ENCODE measurements around the gene POLN. TPM values are rescaled to one million over a fixed set of nuclear protein-coding genes. Genes with fewer than 3 reads are reported as not detected.

Gene POLN
- total RNA-seq, 2 experiments from 2014 or later: 2.1 to 2.3 TPM

DNA sequence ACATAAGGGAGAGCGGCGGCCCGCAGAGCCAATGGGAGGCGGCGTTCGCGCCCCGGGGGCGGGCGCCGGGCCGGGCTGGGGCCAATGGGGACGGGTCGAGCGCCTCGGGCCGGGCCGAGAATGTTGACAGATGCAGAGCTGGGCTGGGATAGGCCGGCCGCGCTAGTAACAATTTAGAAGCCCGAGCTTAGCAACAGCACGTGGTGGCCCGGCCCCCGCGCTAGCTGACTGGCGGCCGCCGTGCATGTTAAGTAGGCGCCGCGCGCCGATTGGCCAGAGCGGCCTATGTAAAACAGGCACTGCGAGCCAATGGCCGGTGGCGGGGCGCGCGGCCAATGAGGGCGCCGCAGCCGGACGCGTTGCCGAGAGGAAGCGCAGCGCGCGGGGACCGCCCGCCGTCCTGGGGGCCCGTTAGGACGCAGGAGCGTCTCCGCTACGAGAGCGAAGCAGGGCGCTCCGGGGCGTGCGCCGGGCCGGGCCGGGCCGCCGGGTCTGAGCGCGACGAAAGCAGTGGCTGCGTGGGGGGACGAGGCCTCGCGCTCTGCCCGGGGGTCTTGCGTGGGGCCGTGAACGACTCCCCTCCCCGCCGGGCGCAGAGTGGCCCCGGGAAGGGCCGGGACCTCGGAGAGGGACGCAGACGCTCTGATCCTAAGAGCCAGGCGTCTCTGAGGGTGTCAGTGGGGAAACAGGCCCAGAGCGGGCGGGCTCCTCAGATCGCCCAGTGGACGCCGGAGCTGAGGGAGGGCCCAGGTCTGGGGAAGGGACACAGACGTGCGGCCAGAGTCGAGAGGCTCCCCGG lies 20.4 kb upstream of the POLN start:
- POLR2A ChIA-PET: interaction anchor here (0.6 to 3.8 kb wide), 34 partner anchors 11 to 1481 kb away, joined by 3 to 84 read pairs (median 5); partner anchors contain the start of genes CFAP99, FAM193A, GRK4 and HAUS3
- peak; percentile 89 for ATAC-seq (ENCODE audit: poor library complexity)
- Mint-ChIP-seq H3K27me3 (no peaks in the 10 kb centered on the region), H3K4me3 (peak overlapping the region; percentile 96), H3K36me3 (ENCODE audit: low read depth) (peaks cover 4% of the 10 kb centered on the region), H3K27ac (peak overlapping the region; percentile 95), H3K4me1 (ENCODE audit: low read depth) (no peaks in the 10 kb centered on the region), H3K9me3 (no peaks in the 10 kb centered on the region)
- Histone ChIP-seq H3K36me3 (ENCODE audit: insufficient read depth, low read length) (peaks cover 25% of the 10 kb centered on the region), H3K9me3 (ENCODE audit: control insufficient read depth in 1 of 2, insufficient read depth in 1 of 2, low read length in 2 of 2) (no peaks in the 10 kb centered on the region), H3K4me3 (ENCODE audit: low read length) (peak overlapping the region; percentile 64), H3K4me1 (ENCODE audit: insufficient read depth, low read length) (peaks cover 51% of the 10 kb centered on the region), H3K27ac (ENCODE audit: low read depth in 1 of 2, low read length in 2 of 2) (peak overlapping the region; percentile 84 to 93), H3K27me3 (ENCODE audit: control insufficient read depth in 1 of 2, insufficient read depth in 2 of 2, low read length in 2 of 2) (no peaks in the 10 kb centered on the region)
- CTCF ChIA-PET: interaction anchor here (0.9 to 2.4 kb wide), 4 partner anchors 20 to 157 kb away, joined by 3 to 17 read pairs (median 7); partner anchors contain the start of genes CFAP99, HAUS3, POLN and ZFYVE28
- TF ChIP-seq, protein P1, sequence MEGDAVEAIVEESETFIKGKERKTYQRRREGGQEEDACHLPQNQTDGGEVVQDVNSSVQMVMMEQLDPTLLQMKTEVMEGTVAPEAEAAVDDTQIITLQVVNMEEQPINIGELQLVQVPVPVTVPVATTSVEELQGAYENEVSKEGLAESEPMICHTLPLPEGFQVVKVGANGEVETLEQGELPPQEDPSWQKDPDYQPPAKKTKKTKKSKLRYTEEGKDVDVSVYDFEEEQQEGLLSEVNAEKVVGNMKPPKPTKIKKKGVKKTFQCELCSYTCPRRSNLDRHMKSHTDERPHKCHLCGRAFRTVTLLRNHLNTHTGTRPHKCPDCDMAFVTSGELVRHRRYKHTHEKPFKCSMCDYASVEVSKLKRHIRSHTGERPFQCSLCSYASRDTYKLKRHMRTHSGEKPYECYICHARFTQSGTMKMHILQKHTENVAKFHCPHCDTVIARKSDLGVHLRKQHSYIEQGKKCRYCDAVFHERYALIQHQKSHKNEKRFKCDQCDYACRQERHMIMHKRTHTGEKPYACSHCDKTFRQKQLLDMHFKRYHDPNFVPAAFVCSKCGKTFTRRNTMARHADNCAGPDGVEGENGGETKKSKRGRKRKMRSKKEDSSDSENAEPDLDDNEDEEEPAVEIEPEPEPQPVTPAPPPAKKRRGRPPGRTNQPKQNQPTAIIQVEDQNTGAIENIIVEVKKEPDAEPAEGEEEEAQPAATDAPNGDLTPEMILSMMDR (IDR thresholded peaks at IDR 0.05): no peak
- intact Hi-C loops (cut with DNase I, micrococcal nuclease): loop anchor here (1.0 to 10.0 kb wide), 10 partner anchors 18 to 672 kb away; partner anchors contain the start of genes FAM193A (in 1 of the 2) and NELFA (in 1 of the 2)
- DNase-seq: peak; percentile 92 to 99 (median 97)

DNA sequence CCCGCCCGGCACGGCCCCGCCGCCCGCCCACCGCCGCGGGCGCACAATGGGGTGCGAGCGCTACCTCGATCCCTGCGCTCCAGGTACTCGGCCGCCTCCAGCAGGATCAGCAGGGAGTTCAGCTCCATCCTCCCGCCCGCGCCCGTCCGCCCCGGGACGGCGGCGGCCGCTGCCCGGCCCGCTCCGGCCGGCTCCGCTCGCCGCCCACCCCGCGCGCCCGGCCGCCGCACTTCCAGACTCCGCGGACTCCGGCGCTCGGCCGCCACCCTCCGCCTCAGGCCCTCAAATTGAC lies 19.9 kb upstream of the POLN start, which contains the start of gene MXD4:
Gene MXD4 (minus strand): TSS at position 257 of the 292 bp plus-strand sequence. CDS start 129 bp downstream, at position 128.
- DNase-seq (no peak), ATAC-seq (ENCODE audit: poor library complexity) (peak; percentile 3)
- H3K9me3 ChIP-seq (ENCODE audit: control insufficient read depth in 1 of 2, insufficient read depth in 1 of 2, low read length in 2 of 2): no peaks in the 10 kb centered on the region
- H3K4me3 Mint-ChIP-seq: peak within 1 kb of the TSS; percentile 96
- intact Hi-C loops (cut with DNase I, micrococcal nuclease): loop anchor here (1.0 to 10.0 kb wide), 11 partner anchors 19 to 673 kb away; partner anchors contain the start of genes FAM193A (in 1 of the 2), HAUS3 (in 1 of the 2), NELFA (in 1 of the 2) and POLN (in 1 of the 2)
- peak within 1 kb of the TSS; percentile 95 for H3K27ac Mint-ChIP-seq
- no peaks in the 10 kb centered on the region for H3K27me3 Mint-ChIP-seq
- peak within 1 kb of the TSS; percentile 85 for H3K4me3 ChIP-seq (ENCODE audit: low read length)
- CTCF ChIA-PET: interaction anchor here (0.9 to 2.4 kb wide), 4 partner anchors 20 to 157 kb away, joined by 3 to 17 read pairs (median 7); partner anchors contain the start of genes CFAP99, HAUS3, POLN and ZFYVE28
- H3K36me3 ChIP-seq (ENCODE audit: insufficient read depth, low read length): peaks cover 30% of the 10 kb centered on the region
- POLR2A ChIA-PET: interaction anchor here (0.6 to 3.8 kb wide), 31 partner anchors 11 to 1480 kb away, joined by 3 to 84 read pairs (median 5); partner anchors contain the start of genes CFAP99, FAM193A, GRK4 and HAUS3
- H3K4me1 ChIP-seq (ENCODE audit: insufficient read depth, low read length): peaks cover 52% of the 10 kb centered on the region
- H3K27me3 ChIP-seq (ENCODE audit: control insufficient read depth in 1 of 2, insufficient read depth in 2 of 2, low read length in 2 of 2): no peaks in the 10 kb centered on the region
- no peaks in the 10 kb centered on the region for H3K4me1 Mint-ChIP-seq (ENCODE audit: low read depth)
- no peaks in the 10 kb centered on the region for H3K9me3 Mint-ChIP-seq
- TF ChIP-seq, protein P1 (IDR thresholded peaks at IDR 0.05): no peak
- H3K36me3 Mint-ChIP-seq (ENCODE audit: low read depth): peaks cover 8% of the 10 kb centered on the region
- peak within 1 kb of the TSS; percentile 84 to 93 for H3K27ac ChIP-seq (ENCODE audit: low read depth in 1 of 2, low read length in 2 of 2)

DNA sequence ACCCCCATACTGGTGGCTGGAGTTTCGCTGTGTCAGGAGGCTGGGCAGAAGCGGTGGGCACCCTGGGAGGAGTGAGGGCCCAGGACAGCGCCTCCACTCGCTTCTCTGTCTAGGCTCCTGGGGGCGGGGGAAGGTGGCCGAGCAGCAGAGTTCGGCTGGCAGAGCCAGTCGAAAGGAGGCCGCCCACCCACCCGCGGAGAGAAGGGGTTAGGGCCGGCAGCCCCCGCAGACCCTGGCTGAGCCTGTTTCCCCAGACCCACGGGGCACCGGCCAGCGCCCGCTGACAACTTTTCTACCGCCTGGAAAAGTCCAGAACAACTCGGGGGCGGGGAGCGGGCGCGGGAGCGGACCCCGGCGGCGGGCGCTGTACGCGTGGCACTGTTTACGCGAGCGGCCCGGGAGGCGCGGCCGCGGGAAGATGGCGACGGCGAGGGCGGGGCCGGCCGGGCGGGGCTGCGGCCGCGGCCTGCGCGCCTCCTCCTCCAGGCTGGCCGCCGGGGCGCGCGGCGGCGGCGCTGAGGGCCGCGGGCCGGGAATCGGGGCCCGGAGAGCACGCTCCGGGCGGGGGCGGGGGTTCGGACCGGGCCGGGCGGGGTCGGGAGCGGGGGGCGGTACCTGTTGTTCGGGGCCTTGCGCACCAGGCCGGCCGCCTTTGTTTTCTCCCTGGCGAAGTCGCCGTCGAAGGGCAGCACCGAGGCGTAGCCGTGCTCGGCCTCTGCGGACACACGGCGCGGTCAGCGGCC lies 19.4 kb upstream of the POLN start:
- Histone ChIP-seq H3K27ac (ENCODE audit: low read depth in 1 of 2, low read length in 2 of 2) (peak overlapping the region; percentile 38 to 40), H3K9me3 (ENCODE audit: control insufficient read depth in 1 of 2, insufficient read depth in 1 of 2, low read length in 2 of 2) (no peaks in the 10 kb centered on the region), H3K27me3 (ENCODE audit: control insufficient read depth in 1 of 2, insufficient read depth in 2 of 2, low read length in 2 of 2) (no peaks in the 10 kb centered on the region), H3K36me3 (ENCODE audit: insufficient read depth, low read length) (peaks cover 34% of the 10 kb centered on the region), H3K4me3 (ENCODE audit: low read length) (peak overlapping the region; percentile 85), H3K4me1 (ENCODE audit: insufficient read depth, low read length) (peaks cover 54% of the 10 kb centered on the region)
- H3K9me3 Mint-ChIP-seq: no peaks in the 10 kb centered on the region
- peak overlapping the region; percentile 69 for H3K4me3 Mint-ChIP-seq
- H3K27me3 Mint-ChIP-seq: no peaks in the 10 kb centered on the region
- peak overlapping the region; percentile 95 for H3K27ac Mint-ChIP-seq
- DNase-seq (peak; percentile 30 to 86 (median 50)), ATAC-seq (ENCODE audit: poor library complexity) (peak; percentile 11)
- intact Hi-C loops (cut with DNase I, micrococcal nuclease): loop anchor here in 1 of 2 experiments (1.0 to 10.0 kb wide), 4 partner anchors 19 to 674 kb away; partner anchors contain the start of genes HAUS3, NELFA and POLN
- CTCF ChIA-PET: interaction anchor here (1.2 to 2.4 kb wide), 3 partner anchors 20 to 158 kb away, joined by 4 to 17 read pairs (median 7); partner anchors contain the start of genes CFAP99 and ZFYVE28
- no peaks in the 10 kb centered on the region for H3K4me1 Mint-ChIP-seq (ENCODE audit: low read depth)
- TF ChIP-seq, protein P1 (IDR thresholded peaks at IDR 0.05): no peak
- H3K36me3 Mint-ChIP-seq (ENCODE audit: low read depth): peaks cover 11% of the 10 kb centered on the region
- POLR2A ChIA-PET: interaction anchor here (0.8 to 3.8 kb wide), 14 partner anchors 10 to 275 kb away, joined by 3 to 84 read pairs (median 12); partner anchors contain the start of genes FAM193A, HAUS3, POLN and RNF4
